Retinal pigment epithelial cell (primary cell): ENCODE data around the gene KCNC3.
"Not testable (repeated sequence)": the region's sequence is repeated elsewhere in the genome, so short reads cannot be mapped to it uniquely, and the experiment has no call there.

ENCODE experiments used
- DNase-seq: peaks from one replicate; pipeline ENCODE4 v3.0.0-alpha.2; 2010; ENCODE audit warnings: low read depth
- H3K4me3 ChIP-seq: 2 replicates; pipeline ENCODE4 v1.5.1; 2011; ENCODE audit warnings: mild to moderate bottlenecking, low read length, control low read depth, moderate library complexity
- CTCF ChIP-seq: conservative IDR thresholded peaks from 2 replicates; pipeline ENCODE4 v1.5.1; 2011; ENCODE audit warnings: low read depth, low read length, control low read depth, inconsistent platforms

KCNC3 gene

GRCh38 chr19:50359328-50359818, 30.2 kb upstream of the KCNC3 start:
- no peak for DNase-seq
- TF ChIP-seq CTCF: no peak
- H3K4me3 ChIP-seq: no peak overlapping the region

- no peak for DNase-seq
- TF ChIP-seq CTCF: no peak
- peak overlapping the region; percentile 37 for H3K4me3 ChIP-seq
Measured at GRCh38 chr19:50358483-50359327, 29.5 kb upstream of the KCNC3 start.

- peak; percentile 84 for TF ChIP-seq CTCF
- peak overlapping the region; percentile 47 for H3K4me3 ChIP-seq
- no peak for DNase-seq
Measured at GRCh38 chr19:50357178-50358100, 28.3 kb upstream of the KCNC3 start.

GRCh38 chr19:50356691-50357177, 27.6 kb upstream of the KCNC3 start:
- DNase-seq: no peak
- H3K4me3 ChIP-seq: no peak overlapping the region
- no peak for TF ChIP-seq CTCF

GRCh38 chr19:50353487-50353880, 24.3 kb upstream of the KCNC3 start:
- H3K4me3 ChIP-seq, DNase-seq: not testable (repeated sequence)

GRCh38 chr19:50352242-50352641, 23.1 kb upstream of the KCNC3 start:
- DNase-seq: no peak
- no peak overlapping the region for H3K4me3 ChIP-seq
- TF ChIP-seq CTCF: no peak
